GM21737 (cell line): ENCODE measurements around the gene PPP2R3A.
"Not testable (repeated sequence)": the region's sequence is repeated elsewhere in the genome, so short reads cannot be mapped to it uniquely, and the experiment has no call there.

Experiments
- ATAC-seq: cut with Tn5 transposase; IDR thresholded peaks from one replicate; pipeline ENCODE4 v1.9.1; 2021; ENCODE audit warnings: mild to moderate bottlenecking, moderate library complexity; ENCODE audit not compliant: unreplicated experiment

PPP2R3A gene

DNA sequence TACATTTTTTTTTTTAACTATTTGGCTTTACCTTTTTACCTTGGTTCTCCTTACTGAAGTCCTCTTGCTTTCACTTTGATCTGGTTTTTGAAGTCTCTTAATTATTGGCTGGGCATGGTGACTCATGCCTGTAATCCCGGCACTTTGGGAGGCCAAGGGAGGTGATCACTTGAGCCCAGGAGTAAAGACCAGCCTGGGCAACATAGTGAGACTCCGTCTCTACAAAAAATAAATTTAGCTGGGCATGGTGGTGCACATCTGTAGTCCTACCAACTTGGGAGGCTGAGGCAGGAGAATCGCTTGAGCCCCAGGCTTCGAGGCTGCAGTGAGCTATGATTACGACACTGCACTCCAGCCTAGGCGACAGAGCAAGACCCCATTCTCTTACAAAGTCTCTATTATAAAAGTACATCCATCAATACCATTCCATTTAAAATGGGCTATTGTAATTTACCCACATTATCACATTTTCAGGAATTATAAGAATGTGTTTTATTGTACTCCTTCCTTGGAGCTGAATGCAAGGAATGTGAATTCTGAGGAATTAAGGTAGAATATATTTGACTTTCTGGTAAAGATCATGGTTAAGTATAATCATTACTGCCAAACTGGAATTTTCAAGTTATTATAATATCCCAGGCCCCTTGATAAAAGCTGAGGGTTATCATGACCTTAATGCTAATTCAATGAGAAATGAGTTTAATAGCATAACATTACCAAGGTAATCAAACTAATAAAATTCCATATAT is 181.6 kb downstream of the PPP2R3A start:
- no peak for ATAC-seq

GRCh38 chr3:136149667-136150066 is 184.1 kb downstream of the PPP2R3A start:
- ATAC-seq: no peak

GRCh38 chr3:136151219-136151618 is 185.7 kb downstream of the PPP2R3A start:
- ATAC-seq: no peak

GRCh38 chr3:136152176-136152843 is 186.8 kb downstream of the PPP2R3A start:
- ATAC-seq: no peak

DNA sequence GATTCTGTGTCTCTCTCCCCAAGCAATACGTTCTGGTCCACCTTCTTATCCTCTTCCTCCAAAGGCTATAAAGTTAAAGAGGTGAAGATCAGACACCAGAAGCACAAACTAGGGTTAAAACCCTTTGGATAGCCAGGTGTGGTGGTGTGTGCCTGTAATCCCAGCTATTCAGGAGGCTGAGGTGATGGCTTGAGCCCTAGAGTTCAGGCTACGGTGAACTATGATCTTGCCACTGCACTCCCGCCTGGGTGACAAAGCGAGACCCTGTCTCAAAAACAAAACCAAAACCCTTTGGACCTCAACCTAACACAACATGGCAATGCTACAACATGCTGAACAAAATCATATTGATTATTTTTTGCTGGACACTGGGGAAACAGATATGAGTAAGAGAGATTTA is 187.4 kb downstream of the PPP2R3A start:
- no peak for ATAC-seq

DNA sequence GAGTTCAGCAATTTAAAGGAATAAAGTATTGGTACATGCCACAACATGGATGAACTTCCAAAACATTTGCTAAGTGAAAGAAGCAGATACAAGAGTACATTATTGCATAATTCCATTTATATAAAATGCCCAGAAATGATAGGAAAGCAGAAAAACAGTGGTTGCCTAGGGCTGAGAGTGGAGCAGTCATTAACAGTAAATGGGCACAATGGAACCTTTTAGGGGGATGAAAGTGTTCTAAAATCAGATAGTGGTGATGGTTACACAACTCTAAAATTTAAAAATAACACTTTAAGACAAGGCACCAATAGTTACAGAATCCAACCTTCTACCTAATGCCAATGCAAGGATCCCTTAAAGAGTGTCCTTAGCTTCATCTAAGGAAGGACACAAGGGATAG is 196.0 kb downstream of the PPP2R3A start:
- no peak for ATAC-seq

DNA sequence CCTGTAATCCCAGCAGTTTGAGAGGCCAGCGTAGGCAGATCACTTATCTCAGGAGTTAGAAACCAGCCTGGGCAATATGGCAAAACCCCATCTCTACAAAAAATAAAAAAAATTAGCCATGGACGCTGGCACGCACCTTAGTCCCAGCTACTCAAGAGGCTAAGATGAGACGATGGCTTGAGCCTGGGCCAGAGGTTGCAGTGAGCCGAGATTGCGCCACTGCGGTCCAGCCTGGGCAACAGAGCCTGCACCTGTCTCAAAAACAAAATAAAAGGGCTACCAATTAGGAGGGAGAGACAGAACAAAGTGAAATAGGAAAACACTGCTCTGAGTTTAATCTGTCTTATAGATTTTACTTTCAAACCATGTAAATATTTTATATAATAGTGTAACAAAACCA is 196.8 kb downstream of the PPP2R3A start:
- no peak for ATAC-seq

GRCh38 chr3:136163607-136164006 is 198.1 kb downstream of the PPP2R3A start:
- ATAC-seq: not testable (repeated sequence)

GRCh38 chr3:136166507-136166906 is 201.0 kb downstream of the PPP2R3A start:
- ATAC-seq: no peak

- ATAC-seq: not testable (repeated sequence)
These were observed 202.7 kb downstream of the PPP2R3A start for GRCh38 chr3:136168236-136168635.

- no peak for ATAC-seq
These were observed 205.6 kb downstream of the PPP2R3A start for GRCh38 chr3:136171097-136171542.

- ATAC-seq: no peak
These were observed 208.5 kb downstream of the PPP2R3A start for GRCh38 chr3:136173939-136174490.

- ATAC-seq: no peak
These were observed 212.3 kb downstream of the PPP2R3A start for GRCh38 chr3:136177876-136178275.

- no peak for ATAC-seq
These were observed 216.2 kb downstream of the PPP2R3A start for GRCh38 chr3:136181741-136182140.

- no peak for ATAC-seq
These were observed 219.2 kb downstream of the PPP2R3A start for GRCh38 chr3:136184703-136185102.

- ATAC-seq: no peak
These were observed 220.8 kb downstream of the PPP2R3A start for GRCh38 chr3:136186344-136186743.

DNA sequence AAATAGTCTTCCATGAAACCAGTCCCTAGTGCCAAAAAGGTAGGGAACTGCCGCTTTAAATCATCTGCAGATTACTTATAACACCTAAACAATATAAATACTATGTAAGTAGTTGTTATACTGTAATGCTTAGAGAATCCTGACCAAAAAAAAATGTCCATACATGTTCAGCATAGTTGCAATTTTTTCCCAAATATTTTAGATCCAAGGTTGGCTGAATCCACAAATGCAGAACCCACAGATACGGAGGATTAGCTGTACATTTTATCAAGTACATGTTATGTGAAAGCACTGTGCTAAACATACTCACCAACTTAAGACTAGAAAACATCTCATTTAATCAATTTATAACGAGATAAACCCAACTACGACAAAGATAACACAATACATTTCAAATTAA is 221.3 kb downstream of the PPP2R3A start:
- ATAC-seq: no peak

DNA sequence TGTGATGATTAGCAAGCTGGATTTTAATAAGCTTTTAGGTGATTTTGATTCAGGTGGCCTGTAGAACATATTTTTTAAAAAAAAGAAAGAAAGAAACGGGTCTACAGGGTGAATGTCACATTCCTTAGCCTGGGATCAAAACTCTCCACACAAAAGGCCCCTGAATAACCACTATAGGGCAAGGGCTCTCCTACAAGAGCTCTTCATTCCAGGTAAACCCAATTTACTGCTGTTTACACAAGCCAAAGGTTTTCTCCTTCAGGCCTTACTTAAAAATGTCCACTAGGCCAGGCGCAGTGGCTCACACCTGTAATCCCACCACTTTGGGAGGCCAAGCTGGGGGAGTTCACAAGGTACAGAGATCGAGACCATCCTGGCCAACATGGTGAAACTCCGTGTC is 222.3 kb downstream of the PPP2R3A start:
- ATAC-seq: no peak

DNA sequence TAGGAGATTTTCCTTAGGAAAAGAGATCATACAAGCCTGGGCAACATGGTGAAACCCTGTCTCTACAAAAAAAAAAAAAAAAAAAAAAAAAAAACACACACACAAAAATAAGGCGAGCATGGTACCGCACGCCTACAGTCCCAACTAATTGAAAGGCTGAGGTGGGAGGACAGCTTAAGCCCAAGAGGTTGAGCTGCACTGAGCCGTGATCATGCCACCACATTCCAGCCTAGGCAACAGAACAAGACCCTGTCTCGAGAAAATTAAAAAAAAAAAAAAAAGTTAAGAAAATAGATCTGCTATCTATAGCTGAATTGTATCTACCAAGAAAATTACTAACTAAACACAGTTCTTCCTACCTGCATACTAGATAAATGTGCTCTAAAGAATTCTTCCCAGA is 223.5 kb downstream of the PPP2R3A start:
- no peak for ATAC-seq

GRCh38 chr3:136189859-136190617 is 224.5 kb downstream of the PPP2R3A start:
- no peak for ATAC-seq

DNA sequence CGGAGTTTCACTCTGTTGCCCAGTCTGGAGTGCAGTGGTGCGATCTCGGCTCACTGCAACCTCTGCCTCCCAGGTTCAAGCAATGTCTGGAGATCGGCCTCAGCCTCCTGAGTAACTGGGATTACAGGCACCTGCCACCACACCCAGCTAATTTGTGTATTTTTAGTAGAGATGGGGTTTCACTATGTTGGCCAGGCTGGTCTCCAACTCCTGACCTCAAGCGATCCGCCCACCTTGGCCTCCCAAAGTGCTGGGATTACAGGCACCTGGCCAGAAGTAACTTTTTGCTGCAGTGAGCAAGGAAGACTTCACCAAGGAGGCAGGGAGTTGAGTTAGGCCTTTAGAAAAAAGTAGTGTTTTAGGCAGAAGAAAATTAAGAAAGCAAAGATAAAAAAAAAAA is 226.7 kb downstream of the PPP2R3A start:
- not testable (repeated sequence) for ATAC-seq
